Activated T-helper 2 cell treated with anti-CD3 and anti-CD28 coated beads, Interferon-gamma antibody, Interleukin-2, Interleukin-4, amounts not matched to agents 10 μg/mL and 5 μg/mL and 100 μg/mL, durations not matched to agents 14 hours and 24 hours and 36 hours (primary cell): ENCODE data around the gene FASN. TPM values are rescaled to one million over a fixed set of nuclear protein-coding genes. Genes with fewer than 3 reads are reported as not detected.

Experiments used
- DNase-seq: peaks from one replicate; pipeline ENCODE4 v3.0.0; 2021; ENCODE audit warnings: low spot score
- H3K27ac Mint-ChIP-seq: one replicate; pipeline ENCODE4 v1.8.0; 2021; ENCODE audit warnings: mixed read lengths
- H3K27me3 Mint-ChIP-seq: one replicate; pipeline ENCODE4 v1.8.0; 2021; ENCODE audit warnings: low read depth, mixed read lengths
- H3K36me3 Mint-ChIP-seq: one replicate; pipeline ENCODE4 v1.8.0; 2021; ENCODE audit warnings: low read depth, mixed read lengths
- H3K4me1 Mint-ChIP-seq: one replicate; pipeline ENCODE4 v1.8.0; 2021; ENCODE audit warnings: low read depth, mixed read lengths
- H3K4me3 Mint-ChIP-seq: one replicate; pipeline ENCODE4 v1.8.0; 2021; ENCODE audit warnings: low read depth, mild to moderate bottlenecking, moderate library complexity, mixed read lengths
- H3K9me3 Mint-ChIP-seq: one replicate; pipeline ENCODE4 v1.8.0; 2021; ENCODE audit warnings: mixed read lengths
- intact Hi-C: fragments of 100-400 bp; cut with micrococcal nuclease; formaldehyde crosslinking; loops from one replicate; pipeline ENCODE4 v1.15.1; 2023
- total RNA-seq: library from RNA; stranded (reverse); gene quantifications from 2 replicates; pipeline ENCODE4 v1.2.3, GENCODE V29; 2022

Gene FASN
- total RNA-seq, 1 donor from 2014 or later: 387 TPM

DNA sequence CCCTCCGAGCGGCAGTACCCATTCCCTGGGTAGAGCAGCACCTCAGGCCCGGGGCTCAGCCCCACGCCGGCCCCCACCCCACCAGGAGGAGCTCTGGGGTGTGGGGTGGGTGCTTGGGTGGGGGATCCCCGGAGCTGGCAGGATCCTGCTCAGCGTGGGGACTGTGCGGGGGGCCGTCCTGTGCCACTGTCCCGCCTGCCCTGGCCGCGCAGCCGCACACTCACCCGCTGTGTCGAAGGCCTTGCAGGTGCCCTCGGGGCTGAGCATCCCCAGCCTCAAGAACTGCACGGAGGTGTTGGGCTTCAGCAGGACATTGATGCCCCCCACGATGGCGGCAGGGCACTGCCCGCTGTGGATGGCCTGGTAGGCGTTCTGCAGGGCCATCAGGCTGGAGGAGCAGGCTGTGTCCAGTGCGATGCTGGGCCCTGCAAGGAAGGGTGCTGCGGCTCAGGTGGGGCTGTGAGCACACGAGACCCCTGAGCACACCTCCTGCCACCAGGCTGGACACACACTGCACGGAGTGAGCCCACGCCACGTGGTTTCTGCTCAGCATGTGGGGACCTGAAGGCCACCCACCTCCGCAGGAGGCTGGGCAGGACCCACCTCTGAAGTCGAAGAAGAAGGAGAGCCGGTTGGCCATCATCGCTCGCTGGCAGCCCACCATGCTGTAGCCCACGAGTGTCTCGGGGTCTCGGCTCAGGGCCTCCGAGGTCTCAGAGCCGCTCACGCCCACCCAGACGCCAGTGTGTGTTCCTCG lies 4.9 kb downstream of the FASN start:
- intact Hi-C loops: no loop called here
- no peak overlapping the region for H3K4me3 Mint-ChIP-seq
- H3K27ac Mint-ChIP-seq: peak overlapping the region; percentile 49

DNA sequence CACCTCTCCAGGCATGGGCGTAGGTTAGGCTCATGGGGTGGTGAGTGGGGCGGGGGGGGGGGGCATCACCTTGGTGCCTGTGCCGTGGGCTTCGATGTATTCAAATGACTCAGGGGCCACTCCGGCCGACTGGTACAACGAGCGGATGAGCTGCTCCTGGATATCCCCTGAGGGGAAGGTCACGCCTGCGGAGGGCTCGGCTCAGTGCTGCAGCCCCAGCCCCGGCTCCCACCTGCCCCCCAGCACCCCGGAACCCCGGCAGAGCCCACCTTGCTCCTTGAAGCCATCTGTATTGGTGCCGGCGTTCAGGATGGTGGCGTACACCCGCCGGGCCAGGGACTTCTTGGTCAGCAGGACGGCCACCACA lies 5.4 kb downstream of the FASN start:
- Mint-ChIP-seq H3K36me3 (peaks cover 41% of the 10 kb centered on the region), H3K9me3 (no peaks in the 10 kb centered on the region)
- intact Hi-C loops: no loop called here

More for the DNA sequence above, 4.9 kb downstream of the FASN start:
- Mint-ChIP-seq H3K4me1 (peaks cover 4% of the 10 kb centered on the region), H3K36me3 (peaks cover 36% of the 10 kb centered on the region), H3K9me3 (no peaks in the 10 kb centered on the region), H3K27me3 (no peaks in the 10 kb centered on the region)
- DNase-seq: no peak

GRCh38 chr17:82092094-82092586 lies 5.9 kb downstream of the FASN start:
- no peak for DNase-seq
- no peaks in the 10 kb centered on the region for H3K9me3 Mint-ChIP-seq
- H3K27ac Mint-ChIP-seq: no peak overlapping the region
- H3K4me1 Mint-ChIP-seq: peaks cover 4% of the 10 kb centered on the region
- H3K4me3 Mint-ChIP-seq: no peak overlapping the region
- no peaks in the 10 kb centered on the region for H3K27me3 Mint-ChIP-seq
- peaks cover 41% of the 10 kb centered on the region for H3K36me3 Mint-ChIP-seq
- intact Hi-C loops: no loop called here

More for the DNA sequence above, 5.4 kb downstream of the FASN start:
- DNase-seq: no peak
- Mint-ChIP-seq H3K4me1 (peaks cover 4% of the 10 kb centered on the region), H3K4me3 (no peak overlapping the region), H3K27me3 (no peaks in the 10 kb centered on the region), H3K27ac (no peak overlapping the region)

- intact Hi-C loops: no loop called here
- no peaks in the 10 kb centered on the region for H3K27me3 Mint-ChIP-seq
- H3K9me3 Mint-ChIP-seq: no peaks in the 10 kb centered on the region
- H3K4me3 Mint-ChIP-seq: no peak overlapping the region
- no peak for DNase-seq
- H3K27ac Mint-ChIP-seq: no peak overlapping the region
- peaks cover 4% of the 10 kb centered on the region for H3K4me1 Mint-ChIP-seq
- peaks cover 40% of the 10 kb centered on the region for H3K36me3 Mint-ChIP-seq
Measured at GRCh38 chr17:82091264-82092066, 6.6 kb downstream of the FASN start.

DNA sequence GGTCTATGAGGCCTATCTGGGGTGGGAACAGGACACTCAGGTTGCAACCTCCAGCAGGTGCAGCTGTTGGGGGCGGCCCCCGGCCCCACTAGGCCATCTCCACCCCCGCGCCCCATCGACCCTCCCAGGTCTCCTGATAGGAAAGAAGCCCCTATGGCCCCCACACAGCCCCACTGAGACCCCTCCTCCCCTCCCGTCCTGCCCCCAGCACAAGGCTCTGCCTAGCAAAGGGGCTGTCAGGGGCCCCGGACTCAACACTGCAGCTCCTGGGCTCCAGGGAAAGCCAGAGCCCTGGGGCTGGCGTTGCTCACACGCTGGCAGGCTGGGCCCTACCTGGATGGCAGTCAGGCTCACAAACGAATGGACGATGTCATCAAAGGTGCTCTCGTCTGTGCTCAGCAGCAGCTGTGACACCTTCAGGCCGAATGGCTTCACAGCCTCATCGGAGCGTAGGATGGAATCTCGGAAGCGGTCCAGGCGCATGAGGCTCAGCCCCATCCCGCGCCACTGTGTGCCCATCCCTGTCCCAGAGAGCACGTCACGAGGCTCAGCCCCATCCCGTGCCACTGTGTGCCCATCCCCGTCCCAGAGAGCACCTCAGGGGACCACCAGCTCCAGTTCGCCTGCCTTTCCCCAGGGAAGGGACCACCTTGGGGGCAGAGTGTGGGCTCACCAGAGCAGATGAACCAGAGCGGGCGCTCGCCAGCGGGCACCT lies 7.3 kb downstream of the FASN start:
- no peak overlapping the region for H3K27ac Mint-ChIP-seq
- H3K27me3 Mint-ChIP-seq: no peaks in the 10 kb centered on the region
- peaks cover 35% of the 10 kb centered on the region for H3K36me3 Mint-ChIP-seq
- DNase-seq: no peak
- H3K9me3 Mint-ChIP-seq: no peaks in the 10 kb centered on the region
- H3K4me1 Mint-ChIP-seq: peaks cover 2% of the 10 kb centered on the region
- intact Hi-C loops: no loop called here
- no peak overlapping the region for H3K4me3 Mint-ChIP-seq

DNA sequence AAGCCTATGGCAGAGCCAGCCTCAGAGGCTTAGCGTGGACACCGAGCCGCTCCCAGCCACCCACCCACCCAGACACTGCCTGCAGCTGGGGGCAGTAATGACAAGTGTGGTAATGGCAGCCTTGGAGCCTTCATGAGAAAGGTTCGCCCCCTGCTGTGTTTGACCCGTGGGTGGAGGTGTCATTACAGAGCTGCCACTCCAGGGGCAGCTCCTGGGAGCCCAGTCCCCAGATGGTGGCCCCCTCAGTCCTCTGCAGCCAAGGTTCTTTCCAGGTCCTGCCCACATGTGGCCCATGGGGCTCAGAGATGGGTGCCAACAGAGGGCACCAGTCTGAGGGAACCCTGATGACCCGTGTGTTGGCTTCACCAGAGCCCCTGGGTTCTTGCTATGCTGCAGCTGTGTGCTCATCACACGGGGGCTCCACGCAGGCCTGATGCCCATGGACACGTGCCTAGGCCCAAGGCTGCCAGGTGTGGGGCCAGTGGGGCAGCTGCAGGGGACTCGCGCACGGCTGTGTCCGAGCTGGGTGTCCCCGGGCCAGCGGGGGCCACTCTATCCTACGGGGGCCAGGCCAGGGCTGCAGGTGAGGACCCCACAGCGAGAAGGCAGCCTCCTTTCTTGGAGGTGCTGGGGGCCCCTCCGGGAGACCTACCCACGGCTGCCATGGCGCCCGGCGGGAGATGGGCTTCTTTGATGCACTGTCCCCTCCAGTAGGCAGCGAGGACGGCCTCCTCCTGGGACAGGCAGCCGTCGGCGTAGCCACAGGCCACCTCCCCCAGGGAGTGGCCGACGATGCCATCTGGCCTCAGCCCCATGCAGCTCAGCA lies 8.1 kb downstream of the FASN start:
- Mint-ChIP-seq H3K4me3 (no peak overlapping the region), H3K9me3 (no peaks in the 10 kb centered on the region), H3K27me3 (no peaks in the 10 kb centered on the region), H3K27ac (no peak overlapping the region), H3K4me1 (peaks cover 2% of the 10 kb centered on the region), H3K36me3 (peaks cover 27% of the 10 kb centered on the region)
- DNase-seq: no peak
- intact Hi-C loops: no loop called here

DNA sequence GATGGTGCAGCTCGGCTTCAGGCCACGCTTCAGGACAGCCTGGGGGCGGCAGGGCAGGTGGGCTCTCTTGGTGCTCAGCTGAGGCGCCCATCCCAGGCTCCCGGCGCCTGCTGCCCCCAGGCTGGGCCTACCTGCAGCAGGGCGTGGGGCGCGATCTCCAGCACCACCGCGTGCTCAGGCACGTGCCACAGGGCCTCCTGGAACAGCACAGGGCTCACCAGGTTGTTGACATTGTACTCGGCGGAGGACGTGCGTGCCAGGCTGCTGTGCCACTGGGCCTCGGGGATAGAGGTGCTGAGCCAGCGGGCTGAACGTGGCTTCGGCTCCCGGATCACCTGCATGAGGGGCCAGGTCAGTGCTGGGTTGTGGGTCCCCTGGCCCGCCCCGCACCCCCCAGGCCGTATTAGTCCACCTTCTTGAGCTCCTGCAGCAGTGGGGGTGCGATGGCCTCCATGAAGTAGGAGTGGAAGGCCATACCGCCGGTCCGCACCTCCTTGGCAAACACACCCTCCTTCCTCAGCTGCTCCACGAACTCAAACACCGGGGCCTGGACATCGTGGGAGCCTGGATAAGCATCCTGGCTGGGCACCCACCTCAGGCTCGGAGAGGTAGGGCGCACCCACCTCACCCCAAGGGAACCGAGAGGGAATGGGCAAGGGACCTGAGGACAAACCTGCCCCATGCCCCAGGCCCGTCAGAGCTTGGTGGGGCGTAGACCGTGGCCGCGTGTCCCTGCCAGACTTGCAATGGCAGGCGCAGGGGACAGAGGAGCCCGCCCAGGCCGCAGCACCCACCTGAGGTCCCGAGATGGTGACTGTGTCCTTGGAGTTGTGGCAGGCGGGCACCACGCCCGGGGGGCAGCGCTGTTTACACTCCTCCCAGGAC lies 9.0 kb downstream of the FASN start:
- Mint-ChIP-seq H3K27me3 (no peaks in the 10 kb centered on the region), H3K27ac (no peak overlapping the region), H3K4me1 (peaks cover 2% of the 10 kb centered on the region), H3K36me3 (peaks cover 30% of the 10 kb centered on the region), H3K4me3 (no peak overlapping the region), H3K9me3 (no peaks in the 10 kb centered on the region)
- DNase-seq: no peak
- intact Hi-C loops: no loop called here

DNA sequence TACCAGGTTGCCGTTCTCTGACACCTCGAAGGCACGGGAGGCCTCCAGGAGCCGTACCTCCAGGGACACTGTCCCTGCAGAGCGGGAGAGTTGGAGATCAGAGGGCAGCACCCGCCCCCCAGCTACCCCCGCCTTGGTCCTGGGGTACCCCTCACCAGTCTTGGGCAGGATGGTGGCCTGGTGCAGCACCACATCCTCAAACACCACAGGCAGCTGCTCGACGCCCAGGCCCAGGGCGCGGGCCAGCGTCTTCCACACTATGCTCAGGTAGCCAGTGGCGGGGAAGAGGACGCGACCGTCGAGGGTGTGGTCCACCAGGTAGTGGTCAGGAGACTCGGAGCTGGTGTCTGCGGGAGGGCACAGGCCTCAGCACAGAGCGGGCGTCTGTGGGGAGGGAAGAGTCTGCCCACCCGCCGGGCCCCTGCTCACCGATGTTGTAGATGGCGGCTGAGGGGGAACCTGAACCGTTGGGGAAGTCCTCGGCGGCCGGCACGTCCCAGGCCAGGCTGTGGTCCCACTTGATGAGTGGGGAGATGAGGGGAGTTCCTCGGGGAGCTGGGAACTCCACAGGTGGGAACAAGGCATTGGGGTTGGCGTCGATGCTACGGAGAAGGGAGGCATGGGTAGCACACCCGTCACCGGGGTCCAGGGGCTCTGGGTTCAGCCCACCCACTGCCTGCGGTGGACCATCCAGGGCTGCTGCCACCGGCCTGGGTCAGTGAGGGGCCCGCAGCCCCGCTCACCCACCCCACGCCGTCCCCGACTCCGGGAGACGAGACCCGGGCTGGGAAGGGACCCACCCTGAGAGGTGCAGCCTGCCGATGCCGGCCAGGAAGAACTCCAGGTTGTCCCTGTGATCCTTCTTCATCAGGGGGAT lies 9.8 kb downstream of the FASN start:
- no peaks in the 10 kb centered on the region for H3K9me3 Mint-ChIP-seq
- no peaks in the 10 kb centered on the region for H3K27me3 Mint-ChIP-seq
- peaks cover 30% of the 10 kb centered on the region for H3K36me3 Mint-ChIP-seq
- no peak overlapping the region for H3K4me3 Mint-ChIP-seq
- H3K27ac Mint-ChIP-seq: no peak overlapping the region
- no peak for DNase-seq
- intact Hi-C loops: no loop called here
- H3K4me1 Mint-ChIP-seq: no peaks in the 10 kb centered on the region

DNA sequence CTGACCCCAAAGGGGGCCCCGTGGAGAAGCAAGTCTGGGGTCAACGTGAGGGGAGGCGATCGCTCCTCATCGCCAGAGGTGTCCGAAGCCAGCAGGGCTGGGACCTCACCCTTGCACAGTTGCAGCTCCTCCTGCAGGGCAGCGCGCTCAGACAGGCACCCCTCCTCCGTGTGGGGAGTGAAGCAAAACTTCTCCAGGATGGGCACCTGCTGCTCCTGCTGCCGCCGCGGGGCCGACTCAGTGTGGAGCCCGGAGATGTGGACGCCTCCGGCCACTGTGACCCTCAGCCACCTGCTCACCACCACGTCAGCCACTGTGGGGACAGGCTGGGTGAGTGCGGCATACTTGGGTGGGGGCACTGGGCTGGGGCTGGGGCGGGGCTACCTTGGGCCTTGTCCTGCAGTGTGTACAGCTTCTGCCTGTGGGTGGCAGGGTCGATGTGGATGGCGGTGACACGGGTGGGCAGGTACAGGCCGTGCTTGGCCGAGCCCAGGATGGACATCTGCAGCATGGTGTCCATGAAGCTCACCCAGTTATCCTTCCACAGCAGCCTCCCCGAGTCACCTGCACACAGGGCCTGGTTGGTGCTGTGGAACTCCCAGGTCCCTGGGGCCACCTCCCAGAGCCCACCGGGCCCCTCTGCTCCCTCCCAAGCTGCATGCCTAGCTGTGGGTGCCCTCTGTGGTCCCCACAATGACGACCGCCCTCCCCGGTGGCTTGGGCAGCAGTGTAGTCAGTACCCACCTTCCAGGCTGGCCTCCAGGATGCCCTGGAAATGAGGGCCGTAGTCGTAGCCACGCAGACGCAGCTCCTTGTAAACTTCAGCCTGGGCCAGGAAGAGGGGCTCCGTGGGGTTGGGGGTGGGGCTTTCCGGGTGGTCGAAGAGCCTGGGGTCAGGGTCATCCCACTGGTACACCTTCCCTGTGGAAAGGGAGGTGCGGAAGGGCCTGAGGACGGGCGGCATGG lies 10.8 kb downstream of the FASN start:
- intact Hi-C loops: no loop called here
- Mint-ChIP-seq H3K4me1 (no peaks in the 10 kb centered on the region), H3K36me3 (peaks cover 34% of the 10 kb centered on the region), H3K27ac (no peak overlapping the region), H3K4me3 (no peak overlapping the region), H3K27me3 (no peaks in the 10 kb centered on the region), H3K9me3 (no peaks in the 10 kb centered on the region)
- no peak for DNase-seq
